Endometrial microvascular endothelial cells (primary cell): Measurements from ENCODE around the gene PRDM2. TPM values are rescaled to one million over a fixed set of nuclear protein-coding genes. Genes with fewer than 3 reads are reported as not detected.

ENCODE experiments used
- in situ Hi-C: cut with HindIII; loops from 2 replicates; pipeline ENCODE4 v1.10.0; 2017; ENCODE audit warnings: low sequenced_read_pairs, low pct_unique_long_range_greater_than_20kb; ENCODE audit errors: inconsistent ontology term
- total RNA-seq: library from RNA; depleted of rRNA; stranded (reverse); fragments of >200 nt; gene quantifications from one replicate; pipeline ENCODE4 v1.2.3, GENCODE V29; 2015; ENCODE audit errors: inconsistent ontology term

Gene PRDM2
- total RNA-seq, 1 donor from 2014 or later = 8.8 TPM

- in situ Hi-C loops = no loop called here
Observed at GRCh38 chr1:13730751-13731482, 30.9 kb downstream of the PRDM2 start.

GRCh38 chr1:13731897-13732296 is 31.9 kb downstream of the PRDM2 start:
- in situ Hi-C loops = no loop called here

- in situ Hi-C loops = no loop called here
Observed at GRCh38 chr1:13732971-13733667, 33.1 kb downstream of the PRDM2 start.

GRCh38 chr1:13733711-13734110 is 33.7 kb downstream of the PRDM2 start:
- in situ Hi-C loops = no loop called here

GRCh38 chr1:13735168-13735930 is 35.4 kb downstream of the PRDM2 start:
- in situ Hi-C loops = no loop called here

- in situ Hi-C loops = no loop called here
Observed at GRCh38 chr1:13737398-13737797, 37.4 kb downstream of the PRDM2 start.

GRCh38 chr1:13746342-13746741 is 46.4 kb downstream of the PRDM2 start:
- in situ Hi-C loops = no loop called here

- in situ Hi-C loops = no loop called here
Observed at GRCh38 chr1:13748610-13749505, 48.9 kb downstream of the PRDM2 start.

GRCh38 chr1:13749543-13750341 is 49.8 kb downstream of the PRDM2 start:
- in situ Hi-C loops = no loop called here

- in situ Hi-C loops = no loop called here
Observed at GRCh38 chr1:13751458-13751871, 51.5 kb downstream of the PRDM2 start.

GRCh38 chr1:13751985-13752384 is 52.0 kb downstream of the PRDM2 start:
- in situ Hi-C loops = no loop called here

- in situ Hi-C loops = no loop called here
Observed at GRCh38 chr1:13752852-13753251, 52.9 kb downstream of the PRDM2 start.

- in situ Hi-C loops = no loop called here
Observed at GRCh38 chr1:13753636-13754402, 53.8 kb downstream of the PRDM2 start.

- in situ Hi-C loops = no loop called here
Observed at GRCh38 chr1:13754510-13755103, 54.6 kb downstream of the PRDM2 start.

GRCh38 chr1:13756557-13757315 is 56.7 kb downstream of the PRDM2 start:
- in situ Hi-C loops = no loop called here

GRCh38 chr1:13757693-13758092 is 57.7 kb downstream of the PRDM2 start:
- in situ Hi-C loops = no loop called here
